Aortic smooth muscle cell (primary cell): ENCODE measurements around the gene LAMTOR5. TPM values are rescaled to one million over a fixed set of nuclear protein-coding genes. Genes with fewer than 3 reads are reported as not detected.

Experiments
- total RNA-seq: library from RNA; depleted of rRNA; stranded (reverse); fragments of >200 nt; gene quantifications from 2 replicates; pipeline ENCODE4 v1.2.3, GENCODE V29; 2014

LAMTOR5 gene
- total RNA-seq: 43.9 and 67.9 TPM in 2 replicates

GRCh38 chr1:110407260-110408210, at the start of gene LAMTOR5:
Gene LAMTOR5 (minus strand): TSS chr1:110407694. CDS start chr1:110407620, 74 bp downstream.

GRCh38 chr1:110450929-110451328, 43.4 kb upstream of the LAMTOR5 start, which contains the start of gene PROK1:
Gene PROK1 (plus strand): TSS chr1:110451149. CDS start chr1:110451217, 68 bp downstream.

GRCh38 chr1:110390692-110391245, 16.7 kb downstream of the LAMTOR5 start, which contains the start of gene SLC16A4:
Gene SLC16A4 (minus strand): TSS chr1:110391026. CDS start chr1:110389323, 1,703 bp downstream.

Other genes starting within 250 kb of the LAMTOR5 start
- 1.1 TPM in 2 replicates for gene KCNC4, start 197.4 kb downstream of the LAMTOR5 start, total RNA-seq
- gene RBM15, start 68.3 kb downstream of the LAMTOR5 start, total RNA-seq: 24.5 and 37.1 TPM in 2 replicates
- gene SLC16A4, start 16.7 kb downstream of the LAMTOR5 start, total RNA-seq: 109 and 150 TPM in 2 replicates
- gene PROK1, start 43.5 kb upstream of the LAMTOR5 start, total RNA-seq: not detected in 2 replicates
- not detected in 2 replicates for gene KCNA10, start 111.5 kb upstream of the LAMTOR5 start, total RNA-seq
- gene KCNA2, start 198.7 kb upstream of the LAMTOR5 start, total RNA-seq: not detected in 2 replicates